ENCODE results near the gene RNF38. TPM values are rescaled to one million over a fixed set of nuclear protein-coding genes. Genes with fewer than 3 reads are reported as not detected.

Gene RNF38
- total and polyA plus RNA-seq, 9 of the 15 experiments (the other 6 are each of a cell fraction or from before 2014, with no cell fraction given), result 1.6 to 9.8 (median 4.5) TPM

- no peak; the same call in 1 of the 2 replicates for TF ChIP-seq MAX (CRISPR knock-in tag; IDR thresholded peaks at IDR 0.05)
- peak in 1 of 2 experiments; percentile 20; a peak in 1 of 4 replicates for TF ChIP-seq NRF1 (conservative IDR thresholded peaks at IDR 0.05 in 1 of 2, IDR thresholded peaks at IDR 0.05 in 1 of 2)
- TF ChIP-seq MTA1 (IDR thresholded peaks at IDR 0.05; ENCODE audit: borderline replicate concordance), result peak; percentile 92
- no peak for TF ChIP-seq FOXO4 (CRISPR knock-in tag; IDR thresholded peaks at IDR 0.05)
- peak; percentile 54; the same call in 1 of the 2 replicates for TF ChIP-seq ZBTB5 (IDR thresholded peaks at IDR 0.05)
- no peak for TF ChIP-seq ZHX1 (conservative IDR thresholded peaks at IDR 0.05; ENCODE audit: low read length)
- 0 out of 4 replicates have a peak, but pooled peaks have one; percentile 27 to 37 for TF ChIP-seq MNT (conservative IDR thresholded peaks at IDR 0.05)
- TF ChIP-seq JUN (IDR thresholded peaks at IDR 0.05; ENCODE audit: borderline replicate concordance, low read depth, low read length), result no peak
- TF ChIP-seq JUN (CRISPR knock-in tag; IDR thresholded peaks at IDR 0.05; ENCODE audit: borderline replicate concordance), result peak; percentile 46; the same call in 1 of the 2 replicates
- TF ChIP-seq SMARCC2 (IDR thresholded peaks at IDR 0.05; ENCODE audit: low read depth), result 0 out of 2 replicates have a peak, but pooled peaks have one; percentile 14
- TF ChIP-seq ATF3 (IDR thresholded peaks at IDR 0.05), result peak; percentile 82
- TF ChIP-seq ATF3 (CRISPR knock-in tag; conservative IDR thresholded peaks at IDR 0.05), result peak; percentile 62; the same call in 1 of the 2 replicates
- 0 out of 2 replicates have a peak, but pooled peaks have one; percentile 43 for TF ChIP-seq FOXP1 (CRISPR knock-in tag; IDR thresholded peaks at IDR 0.05)
- TF ChIP-seq RFX1 (IDR thresholded peaks at IDR 0.05), result no peak
- TF ChIP-seq SMARCE1 (IDR thresholded peaks at IDR 0.05), result 0 out of 2 replicates have a peak, but pooled peaks have one; percentile 13
- TF ChIP-seq GTF2E2 (tag; IDR thresholded peaks at IDR 0.05), result peak; percentile 3; the same call in 1 of the 2 replicates
- TF ChIP-seq TCF7 (IDR thresholded peaks at IDR 0.05; ENCODE audit: borderline replicate concordance), result no peak
- TF ChIP-seq TAF9B (IDR thresholded peaks at IDR 0.05; ENCODE audit: partially characterized antibody), result peak; percentile 42
- TF ChIP-seq CREM (IDR thresholded peaks at IDR 0.05; ENCODE audit: low read depth), result peak; percentile 96
- TF ChIP-seq PHTF2 (CRISPR knock-in tag; IDR thresholded peaks at IDR 0.05), result no peak
- TF ChIP-seq NFRKB (IDR thresholded peaks at IDR 0.05; ENCODE audit: low read depth), result peak; percentile 56; the same call in 1 of the 2 replicates
These were observed at the start of gene RNF38 (continued) for GRCh38 chr9:36399980-36400331.

Measured in K562 (cell line).